ENCODE results near the gene KLHL36. TPM values are rescaled to one million over a fixed set of nuclear protein-coding genes. Genes with fewer than 3 reads are reported as not detected.

KLHL36 gene
- polyA plus RNA-seq, 1 of the 3 experiments (the other 2 are of a cell fraction) = 39.8 TPM

- CTCF ChIA-PET = interaction anchor here (1.7 kb wide), 1 partner anchor 19 kb away, joined by 7 read pairs; no protein-coding TSS in a partner anchor
- H3K27me3 ChIP-seq (ENCODE audit: insufficient read depth) = no peaks in the 10 kb centered on the region
- peaks cover 37% of the 10 kb centered on the region for H3F3A ChIP-seq (replicated peaks; ENCODE audit: insufficient read depth)
- no peaks in the 10 kb centered on the region for H3K9me2 ChIP-seq
- peak overlapping the region; percentile 75 for H3K4me2 ChIP-seq
- DNase-seq = no peak
- peaks cover 7 to 45% of the 10 kb centered on the region in 2 experiments; a peak in 3 of 4 replicates for H3K4me1 ChIP-seq (ENCODE audit: control insufficient read depth in 1 of 2, insufficient read depth in 2 of 2, low read depth in 1 of 2, low read length in 1 of 2)
- H2AFZ ChIP-seq (ENCODE audit: low read depth) = no peak overlapping the region
- H3K9ac ChIP-seq = peak overlapping the region; percentile 58; the same call in 1 of the 2 replicates
- no peaks in the 10 kb centered on the region for H3K9me3 ChIP-seq
- POLR2A ChIA-PET = no interaction called here
- H3K79me2 ChIP-seq (ENCODE audit: insufficient read depth) = peaks cover 87% of the 10 kb centered on the region
- WGBS (ENCODE audit: low lambda C conversion rate) = 23% methylated on average over 21 of the region's 23 CpGs
- H4K20me1 ChIP-seq (ENCODE audit: insufficient read depth) = peaks cover 3% of the 10 kb centered on the region; the same call in 1 of the 2 replicates
- H3K27ac ChIP-seq (ENCODE audit: low read depth in 2 of 2, low read length in 1 of 2) = peak overlapping the region; percentile 25 to 94; a peak in 3 of 4 replicates
- H3K4me3 ChIP-seq (ENCODE audit: low read depth in 2 of 2, low read length in 1 of 2) = peak overlapping the region in 1 of 2 experiments; percentile 33; a peak in 1 of 4 replicates
- H3K36me3 ChIP-seq (replicated peaks in 1 of 2; ENCODE audit: control insufficient read depth in 1 of 2, insufficient read depth in 2 of 2, low read length in 1 of 2) = peaks cover 0 to 7% of the 10 kb centered on the region in 2 experiments
- TF ChIP-seq GABPA (IDR thresholded peaks at IDR 0.05; ENCODE audit: low read depth) (no peak), POLR2AphosphoS5 (IDR thresholded peaks at IDR 0.05; ENCODE audit: low read depth, low read length) (peak; percentile 33; the same call in 1 of the 2 replicates), SMC3 (IDR thresholded peaks at IDR 0.05; ENCODE audit: low read depth, low read length) (no peak), FOSL2 (IDR thresholded peaks at IDR 0.05; ENCODE audit: borderline replicate concordance, low read depth) (peak; percentile 93), USF1 (IDR thresholded peaks at IDR 0.05; ENCODE audit: borderline replicate concordance, low read depth) (peak; percentile 37; the same call in 1 of the 2 replicates), NRF1 (IDR thresholded peaks at IDR 0.05; ENCODE audit: low read depth, low read length) (peak; percentile 37; the same call in 1 of the 2 replicates), SIN3A (IDR thresholded peaks at IDR 0.05; ENCODE audit: borderline replicate concordance, low read depth, low read length) (peak; percentile 26; the same call in 1 of the 2 replicates), NFIC (IDR thresholded peaks at IDR 0.05; ENCODE audit: borderline replicate concordance) (peak; percentile 86), MXI1 (IDR thresholded peaks at IDR 0.05; ENCODE audit: low read depth, low read length) (no peak), FOXJ3 (CRISPR knock-in tag; IDR thresholded peaks at IDR 0.05) (no peak), TAF1 (IDR thresholded peaks at IDR 0.05; ENCODE audit: borderline replicate concordance, low read depth, low read length) (no peak), TEAD4 (IDR thresholded peaks at IDR 0.05; ENCODE audit: borderline replicate concordance, insufficient read depth) (0 out of 2 replicates have a peak, but pooled peaks have one; percentile 8), ZBTB33 (IDR thresholded peaks at IDR 0.05; ENCODE audit: borderline replicate concordance, low read depth) (no peak), CHD2 (IDR thresholded peaks at IDR 0.05; ENCODE audit: low read length, partially characterized antibody) (no peak), FOXM1 (IDR thresholded peaks at IDR 0.05; ENCODE audit: low read depth) (no peak), RAD21 (IDR thresholded peaks at IDR 0.05; ENCODE audit: low read length) (no peak), TCF12 (IDR thresholded peaks at IDR 0.05) (peak; percentile 78), RCOR1 (IDR thresholded peaks at IDR 0.05; ENCODE audit: low read length) (no peak), EP300 (IDR thresholded peaks at IDR 0.05; ENCODE audit: borderline replicate concordance in 1 of 2, low read depth in 1 of 2, low read length in 1 of 2) (peak in 1 of 2 experiments; percentile 42; a peak in 1 of 4 replicates), ELF1 (IDR thresholded peaks at IDR 0.05) (no peak; the same call in 1 of the 2 replicates), RFX5 (IDR thresholded peaks at IDR 0.05; ENCODE audit: low read length) (no peak), JUND (IDR thresholded peaks at IDR 0.05) (peak; percentile 87)
- TF ChIP-seq, protein P1, sequence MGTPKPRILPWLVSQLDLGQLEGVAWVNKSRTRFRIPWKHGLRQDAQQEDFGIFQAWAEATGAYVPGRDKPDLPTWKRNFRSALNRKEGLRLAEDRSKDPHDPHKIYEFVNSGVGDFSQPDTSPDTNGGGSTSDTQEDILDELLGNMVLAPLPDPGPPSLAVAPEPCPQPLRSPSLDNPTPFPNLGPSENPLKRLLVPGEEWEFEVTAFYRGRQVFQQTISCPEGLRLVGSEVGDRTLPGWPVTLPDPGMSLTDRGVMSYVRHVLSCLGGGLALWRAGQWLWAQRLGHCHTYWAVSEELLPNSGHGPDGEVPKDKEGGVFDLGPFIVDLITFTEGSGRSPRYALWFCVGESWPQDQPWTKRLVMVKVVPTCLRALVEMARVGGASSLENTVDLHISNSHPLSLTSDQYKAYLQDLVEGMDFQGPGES (IDR thresholded peaks at IDR 0.05; ENCODE audit: low read depth, low read length) = no peak
- TF ChIP-seq, protein P2, sequence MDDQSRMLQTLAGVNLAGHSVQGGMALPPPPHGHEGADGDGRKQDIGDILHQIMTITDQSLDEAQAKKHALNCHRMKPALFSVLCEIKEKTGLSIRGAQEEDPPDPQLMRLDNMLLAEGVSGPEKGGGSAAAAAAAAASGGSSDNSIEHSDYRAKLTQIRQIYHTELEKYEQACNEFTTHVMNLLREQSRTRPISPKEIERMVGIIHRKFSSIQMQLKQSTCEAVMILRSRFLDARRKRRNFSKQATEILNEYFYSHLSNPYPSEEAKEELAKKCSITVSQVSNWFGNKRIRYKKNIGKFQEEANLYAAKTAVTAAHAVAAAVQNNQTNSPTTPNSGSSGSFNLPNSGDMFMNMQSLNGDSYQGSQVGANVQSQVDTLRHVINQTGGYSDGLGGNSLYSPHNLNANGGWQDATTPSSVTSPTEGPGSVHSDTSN (IDR thresholded peaks at IDR 0.05) = peak; percentile 56
- TF ChIP-seq, protein P3, sequence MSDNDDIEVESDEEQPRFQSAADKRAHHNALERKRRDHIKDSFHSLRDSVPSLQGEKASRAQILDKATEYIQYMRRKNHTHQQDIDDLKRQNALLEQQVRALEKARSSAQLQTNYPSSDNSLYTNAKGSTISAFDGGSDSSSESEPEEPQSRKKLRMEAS (IDR thresholded peaks at IDR 0.05; ENCODE audit: low read depth) = peak; percentile 82
Measured at GRCh38 chr16:84603140-84603816, 45.0 kb upstream of the KLHL36 start.

Measured in SK-N-SH (cell line).